Measurements from ENCODE around the gene NAT16. TPM values are rescaled to one million over a fixed set of nuclear protein-coding genes. Genes with fewer than 3 reads are reported as not detected.

Gene NAT16
- total RNA-seq, 1 donor from 2014 or later = 2.4 TPM

DNA sequence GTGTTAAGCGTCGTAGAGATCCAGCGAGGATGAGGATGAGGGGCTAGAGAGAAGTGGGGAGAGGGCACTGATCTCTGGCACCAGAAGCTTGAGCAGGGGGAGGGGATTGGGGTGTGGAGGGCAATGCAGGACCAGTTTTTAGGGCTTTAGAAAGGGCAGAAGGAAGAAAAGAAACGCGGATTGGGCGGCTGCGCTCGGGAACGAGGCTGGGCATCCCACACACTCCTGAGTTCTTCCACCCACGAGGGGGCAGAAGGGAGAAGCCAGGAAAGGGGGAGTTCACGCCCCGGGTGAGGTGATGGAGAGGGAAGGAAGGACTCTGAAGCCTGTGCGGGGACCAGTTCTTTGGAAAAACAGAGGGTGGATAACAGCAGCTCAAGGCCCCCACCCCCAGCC, 8.7 kb downstream of the NAT16 start:
- Mint-ChIP-seq H3K4me3 (ENCODE audit: unreplicated experiment) (peak overlapping the region; percentile 71), H3K4me1 (ENCODE audit: low read depth, unreplicated experiment) (peaks cover 27% of the 10 kb centered on the region), H3K9me3 (ENCODE audit: unreplicated experiment) (peaks cover 13% of the 10 kb centered on the region), H3K27me3 (ENCODE audit: unreplicated experiment) (peaks cover 64% of the 10 kb centered on the region), H3K36me3 (ENCODE audit: unreplicated experiment) (peaks cover 6% of the 10 kb centered on the region), H3K27ac (ENCODE audit: unreplicated experiment) (no peak overlapping the region)
- TF ChIP-seq, protein P1, sequence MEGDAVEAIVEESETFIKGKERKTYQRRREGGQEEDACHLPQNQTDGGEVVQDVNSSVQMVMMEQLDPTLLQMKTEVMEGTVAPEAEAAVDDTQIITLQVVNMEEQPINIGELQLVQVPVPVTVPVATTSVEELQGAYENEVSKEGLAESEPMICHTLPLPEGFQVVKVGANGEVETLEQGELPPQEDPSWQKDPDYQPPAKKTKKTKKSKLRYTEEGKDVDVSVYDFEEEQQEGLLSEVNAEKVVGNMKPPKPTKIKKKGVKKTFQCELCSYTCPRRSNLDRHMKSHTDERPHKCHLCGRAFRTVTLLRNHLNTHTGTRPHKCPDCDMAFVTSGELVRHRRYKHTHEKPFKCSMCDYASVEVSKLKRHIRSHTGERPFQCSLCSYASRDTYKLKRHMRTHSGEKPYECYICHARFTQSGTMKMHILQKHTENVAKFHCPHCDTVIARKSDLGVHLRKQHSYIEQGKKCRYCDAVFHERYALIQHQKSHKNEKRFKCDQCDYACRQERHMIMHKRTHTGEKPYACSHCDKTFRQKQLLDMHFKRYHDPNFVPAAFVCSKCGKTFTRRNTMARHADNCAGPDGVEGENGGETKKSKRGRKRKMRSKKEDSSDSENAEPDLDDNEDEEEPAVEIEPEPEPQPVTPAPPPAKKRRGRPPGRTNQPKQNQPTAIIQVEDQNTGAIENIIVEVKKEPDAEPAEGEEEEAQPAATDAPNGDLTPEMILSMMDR (IDR thresholded peaks at IDR 0.05; ENCODE audit: partially characterized antibody, unreplicated experiment) = no peak
- DNase-seq = no peak

DNA sequence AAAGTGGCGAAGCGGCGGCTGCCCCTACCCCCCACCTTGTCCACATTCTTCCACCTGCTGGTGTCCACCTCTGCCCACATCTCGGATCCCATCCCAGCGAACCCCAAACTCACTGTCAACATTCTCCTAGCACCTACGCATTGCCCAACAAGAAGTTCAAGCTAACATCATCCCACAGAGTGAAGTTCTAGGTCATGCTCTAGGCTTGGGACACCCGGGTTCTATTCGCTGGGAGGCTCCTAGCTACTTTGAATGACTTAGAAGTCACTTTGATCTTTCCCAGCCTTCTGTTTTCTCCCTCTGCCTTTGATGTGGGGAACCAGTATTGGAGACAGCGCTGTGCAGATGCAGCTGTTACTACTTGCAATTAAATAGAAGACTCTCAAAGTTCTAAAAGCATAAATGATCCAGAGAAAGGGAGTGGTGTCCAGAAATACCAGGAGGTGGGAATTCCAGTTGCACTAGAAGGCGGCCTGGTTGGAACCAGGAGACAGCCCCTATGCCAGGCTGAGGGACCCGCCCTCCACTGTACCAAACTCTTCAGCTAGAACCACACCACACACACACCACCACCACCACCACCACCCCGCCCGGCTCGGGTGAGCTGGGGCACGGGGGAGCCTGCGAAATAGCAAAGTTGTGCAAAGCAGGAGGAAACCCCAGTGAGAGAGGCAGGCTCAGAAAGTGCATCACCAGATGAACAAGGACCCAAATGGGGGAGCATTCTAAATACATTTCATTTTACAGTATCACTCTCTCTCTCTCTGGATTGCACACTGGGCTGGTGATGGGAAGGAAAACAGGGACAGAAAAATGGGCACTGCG, 9.3 kb downstream of the NAT16 start:
- no peak for DNase-seq
- H3K36me3 Mint-ChIP-seq (ENCODE audit: unreplicated experiment) = peaks cover 6% of the 10 kb centered on the region
- H3K4me1 Mint-ChIP-seq (ENCODE audit: low read depth, unreplicated experiment) = peaks cover 31% of the 10 kb centered on the region
- no peak overlapping the region for H3K27ac Mint-ChIP-seq (ENCODE audit: unreplicated experiment)
- peak overlapping the region; percentile 71 for H3K4me3 Mint-ChIP-seq (ENCODE audit: unreplicated experiment)
- H3K9me3 Mint-ChIP-seq (ENCODE audit: unreplicated experiment) = peaks cover 13% of the 10 kb centered on the region
- TF ChIP-seq, protein P1 (IDR thresholded peaks at IDR 0.05; ENCODE audit: partially characterized antibody, unreplicated experiment) = no peak
- H3K27me3 Mint-ChIP-seq (ENCODE audit: unreplicated experiment) = peaks cover 64% of the 10 kb centered on the region

DNA sequence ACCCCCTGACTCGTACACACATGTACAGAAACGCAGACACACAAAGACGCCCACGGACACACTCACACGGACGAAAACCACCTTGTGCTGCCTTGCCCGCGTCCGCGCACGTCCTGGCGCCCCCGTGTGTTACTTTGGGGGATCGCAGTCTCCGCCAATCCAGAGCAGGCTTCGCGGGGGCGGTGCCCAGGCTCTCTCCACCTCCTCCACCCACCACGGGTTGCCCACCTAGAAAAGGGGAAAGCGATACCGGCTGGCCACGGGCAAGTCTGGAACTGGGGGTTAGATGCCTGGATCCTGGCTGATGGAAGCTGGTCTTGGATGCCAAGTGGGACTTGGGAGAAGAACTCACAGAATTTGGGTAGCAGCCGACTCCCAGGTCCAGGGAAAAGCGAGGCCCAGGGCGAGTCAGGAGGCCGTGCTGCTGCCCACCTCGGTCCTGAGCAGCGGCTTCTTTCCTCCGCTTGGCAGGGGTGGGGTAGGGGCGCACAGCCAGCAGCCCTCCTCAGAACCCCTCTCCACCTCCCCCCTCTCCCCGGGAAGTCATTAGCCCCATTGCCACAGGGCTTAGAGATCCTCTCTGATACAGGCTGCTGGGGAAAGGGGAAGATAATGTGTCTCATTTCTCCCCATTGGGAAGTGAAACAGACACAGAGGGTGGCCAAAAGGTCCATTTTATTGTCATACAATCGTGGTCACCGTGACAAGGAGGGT, 10.1 kb downstream of the NAT16 start:
- TF ChIP-seq, protein P1 (IDR thresholded peaks at IDR 0.05; ENCODE audit: partially characterized antibody, unreplicated experiment) = peak; percentile 88
- peaks cover 63% of the 10 kb centered on the region for H3K27me3 Mint-ChIP-seq (ENCODE audit: unreplicated experiment)
- peaks cover 34% of the 10 kb centered on the region for H3K4me1 Mint-ChIP-seq (ENCODE audit: low read depth, unreplicated experiment)
- peak; percentile 91 for DNase-seq
- peaks cover 15% of the 10 kb centered on the region for H3K9me3 Mint-ChIP-seq (ENCODE audit: unreplicated experiment)
- H3K4me3 Mint-ChIP-seq (ENCODE audit: unreplicated experiment) = peak overlapping the region; percentile 55
- H3K36me3 Mint-ChIP-seq (ENCODE audit: unreplicated experiment) = peaks cover 2% of the 10 kb centered on the region
- H3K27ac Mint-ChIP-seq (ENCODE audit: unreplicated experiment) = peak overlapping the region; percentile 75

DNA sequence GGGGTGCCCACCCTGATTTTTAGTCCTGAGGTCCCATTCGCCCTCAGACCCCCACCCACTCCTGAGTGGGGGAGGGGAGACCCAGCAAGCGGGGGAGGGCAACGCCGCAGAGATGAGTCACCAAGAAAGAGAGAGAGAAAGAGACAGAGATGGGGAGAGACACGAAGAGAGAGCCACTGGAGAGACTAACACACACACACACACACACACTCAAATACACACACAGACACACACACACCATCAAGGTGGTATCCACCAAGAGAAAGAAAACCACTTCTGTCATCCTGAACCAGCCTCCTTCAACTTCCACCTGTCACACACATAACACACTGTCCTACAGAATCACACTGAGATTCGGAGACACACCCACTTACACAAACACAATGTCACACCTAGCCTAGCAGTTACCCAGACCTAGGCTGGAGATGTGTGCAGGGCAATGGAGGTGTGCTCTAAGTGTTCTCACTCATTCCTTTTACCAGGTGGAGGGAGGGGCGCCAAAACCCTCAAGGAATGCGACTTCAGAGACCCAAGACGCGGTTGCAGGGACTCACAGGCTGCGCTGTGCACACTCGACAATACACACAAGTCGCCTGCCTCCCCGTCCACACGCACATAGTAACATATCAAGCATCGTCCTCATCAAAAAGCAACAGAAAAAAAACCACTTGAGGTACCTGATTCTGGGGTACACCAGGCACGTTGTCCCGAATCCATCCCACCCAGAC, 10.8 kb downstream of the NAT16 start:
- Mint-ChIP-seq H3K36me3 (ENCODE audit: unreplicated experiment) (no peaks in the 10 kb centered on the region), H3K9me3 (ENCODE audit: unreplicated experiment) (peaks cover 14% of the 10 kb centered on the region), H3K27me3 (ENCODE audit: unreplicated experiment) (peaks cover 64% of the 10 kb centered on the region), H3K4me1 (ENCODE audit: low read depth, unreplicated experiment) (peaks cover 36% of the 10 kb centered on the region), H3K4me3 (ENCODE audit: unreplicated experiment) (peak overlapping the region; percentile 55), H3K27ac (ENCODE audit: unreplicated experiment) (peak overlapping the region; percentile 75)
- TF ChIP-seq, protein P1 (IDR thresholded peaks at IDR 0.05; ENCODE audit: partially characterized antibody, unreplicated experiment) = no peak
- no peak for DNase-seq
